ENCODE data around the gene RMRP.

The RMRP gene

GRCh38 chr9:35682051-35682450, 24.2 kb upstream of the RMRP start:
- no peak overlapping the region for H3K9ac ChIP-seq (ENCODE audit: low read depth, low read length)
- no peaks in the 10 kb centered on the region for H3K4me1 ChIP-seq (ENCODE audit: insufficient read depth, low read length)
- no peaks in the 10 kb centered on the region for H3K27me3 ChIP-seq (ENCODE audit: insufficient read depth, low read length, poor library complexity)
- H3K9me3 ChIP-seq (ENCODE audit: insufficient read depth, low read length, severe bottlenecking), result no peaks in the 10 kb centered on the region
- no peak overlapping the region for H2AFZ ChIP-seq (ENCODE audit: low read depth, low read length)
- peaks cover 36% of the 10 kb centered on the region for H3K36me3 ChIP-seq (ENCODE audit: insufficient read depth, low read length)
- H3K4me3 ChIP-seq (ENCODE audit: low read depth in 1 of 2, low read length in 2 of 2), result no peak overlapping the region
- TF ChIP-seq EZH2 (IDR thresholded peaks at IDR 0.05; ENCODE audit: borderline replicate concordance, low read depth, low read length, severe bottlenecking) (no peak), CTCF (IDR thresholded peaks at IDR 0.05; ENCODE audit: borderline replicate concordance, extremely low read depth, low read length, poor library complexity, severe bottlenecking) (no peak)
- H4K20me1 ChIP-seq (ENCODE audit: insufficient read depth, low read length), result no peaks in the 10 kb centered on the region; the same call in 1 of the 2 replicates
- H3K27ac ChIP-seq (ENCODE audit: low read length), result no peak overlapping the region
- no peak overlapping the region for H3K4me2 ChIP-seq (ENCODE audit: insufficient read depth, low read length)
- no peak for DNase-seq
- H3K79me2 ChIP-seq (ENCODE audit: insufficient read depth, low read length), result no peaks in the 10 kb centered on the region
- ATAC-seq (ENCODE audit: insufficient read depth, low read depth), result no peak

- Histone ChIP-seq H3K9ac (ENCODE audit: low read depth, low read length) (no peak overlapping the region), H3K4me1 (ENCODE audit: insufficient read depth, low read length) (no peaks in the 10 kb centered on the region), H3K79me2 (ENCODE audit: insufficient read depth, low read length) (no peaks in the 10 kb centered on the region), H3K36me3 (ENCODE audit: insufficient read depth, low read length) (peaks cover 36% of the 10 kb centered on the region), H3K9me3 (ENCODE audit: insufficient read depth, low read length, severe bottlenecking) (no peaks in the 10 kb centered on the region), H2AFZ (ENCODE audit: low read depth, low read length) (no peak overlapping the region), H4K20me1 (ENCODE audit: insufficient read depth, low read length) (no peaks in the 10 kb centered on the region; the same call in 1 of the 2 replicates), H3K27me3 (ENCODE audit: insufficient read depth, low read length, poor library complexity) (no peaks in the 10 kb centered on the region), H3K4me2 (ENCODE audit: insufficient read depth, low read length) (no peak overlapping the region), H3K27ac (ENCODE audit: low read length) (no peak overlapping the region), H3K4me3 (ENCODE audit: low read depth in 1 of 2, low read length in 2 of 2) (no peak overlapping the region)
- no peak for TF ChIP-seq EZH2 (IDR thresholded peaks at IDR 0.05; ENCODE audit: borderline replicate concordance, low read depth, low read length, severe bottlenecking)
- TF ChIP-seq CTCF (IDR thresholded peaks at IDR 0.05; ENCODE audit: borderline replicate concordance, extremely low read depth, low read length, poor library complexity, severe bottlenecking), result no peak
- ATAC-seq (ENCODE audit: insufficient read depth, low read depth) (no peak), DNase-seq (no peak)
These were observed 23.7 kb upstream of the RMRP start for GRCh38 chr9:35681341-35682002.

GRCh38 chr9:35680331-35681105, 22.7 kb upstream of the RMRP start:
- no peaks in the 10 kb centered on the region; the same call in 1 of the 2 replicates for H4K20me1 ChIP-seq (ENCODE audit: insufficient read depth, low read length)
- no peak for DNase-seq
- H3K36me3 ChIP-seq (ENCODE audit: insufficient read depth, low read length), result peaks cover 29% of the 10 kb centered on the region
- ATAC-seq (ENCODE audit: insufficient read depth, low read depth), result no peak
- H3K9me3 ChIP-seq (ENCODE audit: insufficient read depth, low read length, severe bottlenecking), result no peaks in the 10 kb centered on the region
- no peak overlapping the region for H3K4me3 ChIP-seq (ENCODE audit: low read depth in 1 of 2, low read length in 2 of 2)
- no peak overlapping the region for H3K4me2 ChIP-seq (ENCODE audit: insufficient read depth, low read length)
- H3K27ac ChIP-seq (ENCODE audit: low read length), result no peak overlapping the region
- H2AFZ ChIP-seq (ENCODE audit: low read depth, low read length), result no peak overlapping the region
- no peaks in the 10 kb centered on the region for H3K79me2 ChIP-seq (ENCODE audit: insufficient read depth, low read length)
- H3K27me3 ChIP-seq (ENCODE audit: insufficient read depth, low read length, poor library complexity), result no peaks in the 10 kb centered on the region
- TF ChIP-seq EZH2 (IDR thresholded peaks at IDR 0.05; ENCODE audit: borderline replicate concordance, low read depth, low read length, severe bottlenecking) (no peak), CTCF (IDR thresholded peaks at IDR 0.05; ENCODE audit: borderline replicate concordance, extremely low read depth, low read length, poor library complexity, severe bottlenecking) (no peak)
- H3K9ac ChIP-seq (ENCODE audit: low read depth, low read length), result no peak overlapping the region
- H3K4me1 ChIP-seq (ENCODE audit: insufficient read depth, low read length), result no peaks in the 10 kb centered on the region

Data from DND-41 (cell line).